Prostate gland (tissue), 2 donors: ENCODE results near the gene SRP14. TPM values are rescaled to one million over a fixed set of nuclear protein-coding genes. Genes with fewer than 3 reads are reported as not detected.

Experiments
- DNase-seq: peaks from one replicate; pipeline ENCODE4 v3.0.0-alpha.2; 2019; ENCODE audit warnings: low spot score
- H3K27ac ChIP-seq, 2 donors: fragments of 200-600 bp; sonication (generic); 2 replicates each; pipeline ENCODE4 v1.5.1; 2017 to 2019
- H3K27me3 ChIP-seq: fragments of 200-600 bp; sonication (generic); replicated peaks from 2 replicates; pipeline ENCODE4 v1.5.1; 2019; ENCODE audit not compliant: insufficient read depth
- H3K36me3 ChIP-seq, 2 donors: fragments of 200-600 bp; sonication (generic); 1 replicate in 1 of 2; 2 replicates in 1 of 2; pipeline versions ENCODE4 v1.5.1 to v1.8.1; 2017 to 2019
- H3K4me1 ChIP-seq: fragments of 200-600 bp; sonication (generic); replicated peaks from 2 replicates; pipeline ENCODE4 v1.5.1; 2019
- H3K4me3 ChIP-seq, 2 donors: fragments of 200-600 bp; sonication (generic); 2 replicates each; pipeline ENCODE4 v1.5.1; 2017 to 2019
- H3K9me3 ChIP-seq: fragments of 200-600 bp; sonication (generic); 2 replicates; pipeline ENCODE4 v1.5.1; 2017
- CTCF ChIP-seq, 4 experiments: fragments of 200-600 bp in 2 of 4; fragments of 450-650 bp in 2 of 4; sonication (generic) in 2 of 4; IDR thresholded peaks; 1 replicate in 3 of 4; 2 replicates in 1 of 4; pipeline ENCODE4 v1.5.1; 2016 to 2019; ENCODE audit warnings: antibody characterized with exemption in 4 of 4, mild to moderate bottlenecking in 2 of 4, moderate library complexity in 2 of 4
- POLR2A ChIP-seq: fragments of 450-650 bp; IDR thresholded peaks from one replicate; pipeline ENCODE4 v1.6.1; 2016; ENCODE audit warnings: antibody characterized with exemption, mild to moderate bottlenecking
- POLR2AphosphoS5 ChIP-seq: sonication (generic); formaldehyde crosslinking; IDR thresholded peaks from one replicate; pipeline ENCODE4 v1.6.1; 2017; ENCODE audit warnings: antibody characterized with exemption
- WGBS: methylation state at CpG from one replicate; pipeline ENCODE4 v1.1.5; 2018; 5-methylcytosine and 5-hydroxymethylcytosine counted together
- intact Hi-C: fragments of 100-400 bp; cut with DNase I; formaldehyde crosslinking; loops from one replicate; pipeline ENCODE4 v1.14.2; 2022
- total RNA-seq, 2 donors: library from RNA; depleted of rRNA; stranded (reverse); fragments of >200 nt; gene quantifications; one replicate each; pipeline ENCODE4 v1.1.0, GENCODE V29; 2016

The SRP14 gene
- total RNA-seq, 2 donors from 2014 or later: 366 to 428 TPM

- Histone ChIP-seq H3K36me3 (peaks cover 0 to 8% of the 10 kb centered on the region in 2 donors), H3K27me3 (no peaks in the 10 kb centered on the region), H3K9me3 (no peaks in the 10 kb centered on the region), H3K27ac (peak overlapping the region in 1 of 2 donors; percentile 53), H3K4me3 (no peak overlapping the region), H3K4me1 (peaks cover 12% of the 10 kb centered on the region)
- intact Hi-C loops: no loop called here
- no peak for TF ChIP-seq POLR2A
- TF ChIP-seq CTCF (IDR thresholded peaks at IDR 0.05): no peak
- no peak for TF ChIP-seq POLR2AphosphoS5
- 76% methylated on average over 3 of the region's 3 CpGs for WGBS
- DNase-seq: no peak
These were observed 4.6 kb downstream of the SRP14 start for GRCh38 chr15:40034186-40034946.

GRCh38 chr15:40032125-40032839 is 6.7 kb downstream of the SRP14 start:
- WGBS: 27% methylated on average over 6 of the region's 6 CpGs
- peak; percentile 54 for DNase-seq

GRCh38 chr15:40031300-40031699 is 7.7 kb downstream of the SRP14 start:
- peak overlapping the region in 1 of 2 donors; percentile 53 for H3K27ac ChIP-seq
- intact Hi-C loops: no loop called here
- TF ChIP-seq CTCF (IDR thresholded peaks at IDR 0.05) (no peak), POLR2A (no peak), POLR2AphosphoS5 (no peak)
- no peak for DNase-seq
- no peaks in the 10 kb centered on the region for H3K9me3 ChIP-seq
- no peaks in the 10 kb centered on the region for H3K27me3 ChIP-seq
- no peak overlapping the region for H3K4me3 ChIP-seq
- peaks cover 7% of the 10 kb centered on the region for H3K4me1 ChIP-seq
- peaks cover 0 to 7% of the 10 kb centered on the region in 2 donors for H3K36me3 ChIP-seq
- 90% methylated on average over 3 of the region's 3 CpGs for WGBS

More at GRCh38 chr15:40032125-40032839, 6.7 kb downstream of the SRP14 start:
- H3K9me3 ChIP-seq: no peaks in the 10 kb centered on the region
- no peak overlapping the region for H3K4me3 ChIP-seq
- intact Hi-C loops: no loop called here
- no peaks in the 10 kb centered on the region for H3K27me3 ChIP-seq
- peaks cover 7% of the 10 kb centered on the region for H3K4me1 ChIP-seq
- H3K27ac ChIP-seq: peak overlapping the region; percentile 28 to 53
- H3K36me3 ChIP-seq: peaks cover 0 to 8% of the 10 kb centered on the region in 2 donors
- no peak for TF ChIP-seq POLR2A
- TF ChIP-seq POLR2AphosphoS5: peak; percentile 88

- TF ChIP-seq POLR2A (no peak), CTCF (IDR thresholded peaks at IDR 0.05) (peak in 2 of 4 experiments; percentile 24 to 39)
- Histone ChIP-seq H3K4me3 (no peak overlapping the region), H3K27me3 (no peaks in the 10 kb centered on the region), H3K4me1 (peaks cover 7% of the 10 kb centered on the region), H3K27ac (peak overlapping the region in 1 of 2 donors; percentile 40), H3K9me3 (no peaks in the 10 kb centered on the region), H3K36me3 (peaks cover 0 to 4% of the 10 kb centered on the region in 2 donors)
- DNase-seq: no peak
- WGBS: 77% methylated on average over 7 of the region's 7 CpGs
- intact Hi-C loops: no loop called here
These were observed 8.7 kb downstream of the SRP14 start for GRCh38 chr15:40029979-40030893.

- WGBS: 42% methylated on average over 3 of the region's 3 CpGs
- Histone ChIP-seq H3K27me3 (no peaks in the 10 kb centered on the region), H3K9me3 (no peaks in the 10 kb centered on the region), H3K36me3 (no peaks in the 10 kb centered on the region), H3K27ac (peak overlapping the region in 1 of 2 donors; percentile 32), H3K4me3 (no peak overlapping the region), H3K4me1 (peaks cover 7% of the 10 kb centered on the region)
- no peak for DNase-seq
- intact Hi-C loops: no loop called here
- TF ChIP-seq CTCF (IDR thresholded peaks at IDR 0.05) (no peak), POLR2A (no peak), POLR2AphosphoS5 (no peak)
These were observed 10.1 kb downstream of the SRP14 start for GRCh38 chr15:40028853-40029252.
